Measurements from ENCODE around the gene PRXL2C.
A peak's percentile ranks its signal among the peaks of the same experiment; 100 is the strongest.
"Not testable (repeated sequence)": the region's sequence is repeated elsewhere in the genome, so short reads cannot be mapped to it uniquely, and the experiment has no call there.

PRXL2C gene

GRCh38 chr9:96655198-96655851 lies at the start of gene PRXL2C:
Gene PRXL2C, minus strand, starts transcription at chr9:96655317. Its CDS starts 36 bp downstream, at chr9:96655281.
- DNase-seq = peak; percentile 92 to 98 (median 97)

- not testable (repeated sequence) for DNase-seq
Observed at GRCh38 chr9:96700721-96701375, 45.7 kb upstream of the PRXL2C start.

- DNase-seq = no peak
Observed at GRCh38 chr9:96691326-96691725, 36.2 kb upstream of the PRXL2C start.

GRCh38 chr9:96688745-96689464 lies 33.8 kb upstream of the PRXL2C start:
- DNase-seq = no peak

GRCh38 chr9:96688187-96688586 lies 33.1 kb upstream of the PRXL2C start:
- DNase-seq = no peak

GRCh38 chr9:96686638-96687335 lies 31.7 kb upstream of the PRXL2C start:
- DNase-seq = peak; percentile 10 to 88 (median 71)

- no peak for DNase-seq
Observed at GRCh38 chr9:96680812-96681499, 25.8 kb upstream of the PRXL2C start.

- DNase-seq = no peak
Observed at GRCh38 chr9:96674906-96675538, 19.9 kb upstream of the PRXL2C start.

- DNase-seq = not testable (repeated sequence)
Observed at GRCh38 chr9:96673786-96674185, 18.7 kb upstream of the PRXL2C start.

GRCh38 chr9:96668868-96669534 lies 13.9 kb upstream of the PRXL2C start:
- DNase-seq = no peak

- no peak for DNase-seq
Observed at GRCh38 chr9:96667363-96667728, 12.2 kb upstream of the PRXL2C start.

GRCh38 chr9:96666653-96667362 lies 11.7 kb upstream of the PRXL2C start:
- DNase-seq = peak; percentile 77 to 90 (median 86)

- no peak for DNase-seq
Observed at GRCh38 chr9:96665789-96666188, 10.7 kb upstream of the PRXL2C start.

- DNase-seq = no peak
Observed at GRCh38 chr9:96663506-96664120, 8.5 kb upstream of the PRXL2C start.

GRCh38 chr9:96661711-96662110 lies 6.6 kb upstream of the PRXL2C start:
- DNase-seq = no peak

GRCh38 chr9:96660692-96661248 lies 5.7 kb upstream of the PRXL2C start:
- no peak for DNase-seq

- peak; percentile 99 to 100 (median 100) for DNase-seq
Observed at GRCh38 chr9:96654450-96655197, 493 bp downstream of the PRXL2C start.

GRCh38 chr9:96651626-96652025 lies 3.5 kb downstream of the PRXL2C start:
- DNase-seq = peak in 2 of 3 donors; percentile 49 to 68

- DNase-seq = no peak
Observed at GRCh38 chr9:96649620-96650324, 5.3 kb downstream of the PRXL2C start.

Data from suppressor macrophage treated with lipopolysaccharide for 1 hour (primary cell).